Activated CD4-positive, CD25-positive, alpha-beta regulatory T cell treated with anti-CD3 and anti-CD28 coated beads, Interleukin-2, amount 50 U/mL, for 72 hours (primary cell): Measurements from ENCODE around the gene RASSF7.

Source experiments
- DNase-seq: peaks from one replicate; pipeline ENCODE4 v3.0.0; 2021

Gene RASSF7

DNA sequence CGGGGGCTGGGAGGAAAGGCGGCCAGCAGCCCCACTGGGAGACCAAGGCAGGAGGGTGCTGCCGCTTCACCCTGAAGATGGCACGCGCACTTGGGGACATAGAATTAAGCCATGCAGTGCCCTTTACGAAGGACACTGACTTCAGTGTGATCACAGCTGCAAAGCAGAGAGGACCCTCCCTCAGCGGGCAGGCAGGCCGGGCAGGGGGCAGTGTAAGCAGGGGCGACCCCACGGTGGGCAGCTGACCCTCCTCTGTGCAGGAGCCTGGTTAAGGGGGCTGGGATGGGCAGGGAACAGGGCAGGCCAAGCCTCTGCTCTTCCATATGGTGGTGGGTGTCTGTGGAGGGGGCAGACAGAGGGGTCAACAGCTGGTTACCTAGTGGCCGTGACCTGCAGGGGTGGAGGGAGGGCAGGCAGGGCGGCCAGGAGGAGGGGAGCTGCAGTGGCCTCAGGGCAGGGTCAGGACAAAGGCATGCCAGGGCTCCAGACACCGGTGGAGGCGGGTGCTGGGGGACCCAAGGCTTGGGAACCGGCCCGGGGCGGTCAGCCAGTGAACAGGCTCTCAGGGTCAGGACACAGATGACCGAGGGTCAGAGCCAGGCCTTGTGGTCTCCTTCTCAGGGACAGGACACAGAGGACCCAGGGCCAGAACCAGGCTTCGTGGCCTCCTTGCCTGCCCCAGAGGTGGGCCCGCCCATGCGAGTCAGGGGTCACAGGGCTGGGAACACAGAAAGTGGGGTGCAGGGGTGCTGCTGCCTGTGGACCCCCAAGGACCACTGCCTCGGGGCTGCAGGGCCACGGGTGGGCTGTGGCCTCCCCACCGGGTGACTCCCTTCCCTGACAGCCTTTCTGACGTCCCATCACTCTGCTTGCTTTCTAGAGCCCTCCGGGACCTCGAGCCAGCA is 7.4 kb upstream of the RASSF7 start:
- DNase-seq = no peak

DNA sequence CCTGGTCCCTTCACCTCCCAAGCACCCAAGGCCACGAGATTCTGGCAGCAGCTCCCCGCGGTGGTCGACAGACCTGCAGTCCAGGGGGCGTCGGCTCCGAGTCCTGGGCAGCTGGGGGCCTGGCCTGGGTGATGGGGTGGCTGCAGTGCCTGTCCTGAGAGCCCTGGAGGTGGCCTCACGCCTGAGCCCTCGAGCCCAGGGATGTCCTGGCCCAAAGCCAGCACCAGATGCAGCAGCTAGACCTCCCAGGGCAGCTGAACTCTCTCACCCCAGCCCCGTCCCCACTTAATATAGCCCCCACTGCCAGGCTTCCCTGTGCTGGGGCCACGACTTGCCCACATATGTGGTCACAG is 6.8 kb upstream of the RASSF7 start:
- DNase-seq = no peak

DNA sequence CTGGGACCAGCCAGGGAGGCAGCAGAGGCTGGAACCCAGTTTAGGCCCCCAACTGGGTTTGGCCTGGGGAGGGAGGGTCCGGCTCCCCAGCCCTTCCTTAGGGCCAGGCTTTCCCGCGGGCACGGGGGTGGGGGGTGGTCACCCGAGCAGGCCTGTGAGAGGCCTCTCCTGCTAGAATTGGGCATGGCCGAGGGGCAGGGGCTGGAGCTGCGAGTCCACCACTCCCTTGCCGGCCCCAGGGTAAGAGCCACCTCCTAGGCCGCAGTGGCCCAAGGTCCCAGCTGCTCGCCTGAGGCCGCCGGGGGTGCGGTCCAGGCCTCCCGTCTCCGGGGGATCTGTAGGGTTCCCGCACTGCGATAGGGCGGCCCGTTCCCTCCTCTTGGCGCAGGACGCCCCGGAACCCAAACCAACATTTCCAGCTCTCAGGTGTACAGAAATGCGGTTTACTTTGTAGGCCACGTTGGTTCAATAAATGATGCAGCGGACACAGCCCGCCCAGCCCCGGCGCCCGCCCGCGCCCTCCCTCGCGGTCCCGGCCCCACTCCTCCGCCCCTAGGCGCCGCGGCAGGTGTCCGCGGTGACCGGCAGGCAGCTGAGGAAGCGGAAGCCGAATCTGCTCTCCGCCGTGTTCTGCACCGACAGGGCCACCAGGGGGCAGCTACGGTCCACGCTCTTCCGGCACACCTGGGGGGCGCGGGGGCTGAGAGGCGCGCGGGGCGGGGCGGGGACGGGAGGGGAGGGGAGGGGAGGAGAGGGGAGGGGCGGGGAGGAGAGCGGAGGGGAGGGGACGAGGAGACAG is 6.1 kb upstream of the RASSF7 start:
- peak; percentile 74 for DNase-seq

DNA sequence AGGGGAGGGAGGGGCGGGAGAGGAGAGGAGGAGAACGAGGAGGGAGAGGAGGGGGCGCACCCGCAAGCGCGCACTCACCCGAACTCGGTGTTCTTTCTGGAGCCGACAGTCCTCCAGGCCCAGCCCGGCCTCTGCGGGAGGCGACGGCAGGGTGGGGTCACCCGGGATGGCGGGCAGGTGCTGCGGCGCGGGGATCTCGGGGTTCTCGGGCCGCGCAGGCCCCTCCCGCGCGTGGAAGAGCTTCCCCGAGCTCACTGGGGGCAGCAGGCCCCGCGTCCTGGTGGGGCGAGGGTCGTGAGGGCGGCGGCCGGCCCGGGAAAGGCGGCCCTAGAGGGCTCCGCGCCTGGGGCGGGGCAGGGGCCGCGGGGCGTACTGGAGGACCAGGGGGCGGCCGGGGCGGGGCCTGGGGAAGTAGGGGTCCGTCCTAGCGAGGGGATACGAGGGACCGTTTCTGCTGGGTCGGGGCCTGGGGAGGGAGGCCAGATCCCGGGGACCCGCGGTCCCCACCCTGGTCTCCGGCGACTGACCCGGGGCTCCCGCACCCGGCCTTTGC is 5.5 kb upstream of the RASSF7 start:
- DNase-seq = no peak

DNA sequence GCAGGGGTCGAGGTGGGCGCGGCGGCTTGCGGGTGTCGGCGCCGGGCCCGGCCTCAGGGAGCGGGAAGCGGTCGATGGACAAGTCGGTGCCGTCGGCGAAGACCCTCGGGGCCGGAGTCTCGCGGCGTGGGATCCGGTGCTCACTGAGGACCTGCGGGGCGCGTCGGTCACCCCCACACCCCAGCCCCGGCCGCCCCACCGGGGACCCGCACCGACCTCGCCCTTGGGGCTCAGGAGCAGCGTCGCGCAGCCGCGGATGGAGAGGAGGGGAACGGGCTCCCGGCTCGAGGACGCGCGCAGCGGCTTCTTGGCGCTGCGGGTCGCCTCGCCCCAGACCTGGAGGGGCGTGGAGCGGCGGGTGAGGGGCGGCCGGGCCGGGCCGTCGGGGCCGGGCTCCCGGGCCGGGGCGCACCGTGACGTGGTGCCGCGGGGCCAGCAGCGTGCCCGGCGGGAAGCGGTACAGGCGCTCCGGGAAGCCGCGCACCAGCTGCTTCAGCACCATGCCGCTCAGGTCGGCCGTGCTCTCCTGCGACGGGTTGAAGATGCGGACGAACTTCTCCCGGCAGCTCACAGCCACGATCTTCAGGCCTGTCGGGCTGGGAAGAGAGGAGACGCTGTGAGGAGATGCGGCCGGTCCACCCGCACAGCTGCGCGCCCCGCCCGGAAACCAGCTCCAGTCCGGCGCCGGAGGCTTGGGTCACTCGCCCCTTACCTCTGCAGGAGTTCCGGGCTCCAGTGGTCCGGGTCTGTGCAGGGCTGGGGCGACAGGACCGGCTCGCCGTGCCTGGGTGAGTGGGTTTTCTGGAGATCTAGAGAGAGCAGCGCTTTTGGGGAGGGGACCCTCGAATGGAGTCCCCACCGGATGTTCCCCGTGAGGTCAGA is 4.7 kb upstream of the RASSF7 start:
- no peak for DNase-seq

DNA sequence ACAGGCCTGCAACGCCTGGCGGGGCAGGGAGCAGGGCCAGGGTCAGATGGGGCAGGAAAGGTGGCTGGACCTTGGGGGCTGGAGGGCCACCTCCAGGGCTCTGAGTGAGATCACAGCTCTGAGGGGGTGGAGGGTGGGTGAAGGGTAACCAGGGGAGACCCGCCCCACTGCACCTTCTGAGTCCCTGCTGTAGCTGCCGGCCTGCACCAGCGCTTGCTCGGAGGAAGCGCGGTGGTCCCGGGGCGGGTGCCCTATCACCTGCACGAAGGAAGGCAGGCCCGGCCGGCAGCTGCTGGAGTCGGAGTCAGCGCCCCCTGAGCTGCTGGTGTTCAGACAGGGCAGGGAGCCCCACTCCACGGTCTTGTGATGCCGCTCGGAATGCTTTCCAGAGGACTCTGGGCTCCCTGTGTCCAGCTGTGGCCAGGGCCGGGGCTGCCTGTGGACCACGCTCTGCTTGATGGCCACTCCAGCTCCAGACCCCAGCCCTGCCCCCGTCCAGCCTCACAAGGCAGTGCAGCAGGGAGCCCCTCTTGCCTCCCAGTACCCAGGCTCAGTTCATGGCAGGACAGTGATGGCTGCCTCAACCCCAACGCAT is 4.0 kb upstream of the RASSF7 start:
- no peak for DNase-seq

DNA sequence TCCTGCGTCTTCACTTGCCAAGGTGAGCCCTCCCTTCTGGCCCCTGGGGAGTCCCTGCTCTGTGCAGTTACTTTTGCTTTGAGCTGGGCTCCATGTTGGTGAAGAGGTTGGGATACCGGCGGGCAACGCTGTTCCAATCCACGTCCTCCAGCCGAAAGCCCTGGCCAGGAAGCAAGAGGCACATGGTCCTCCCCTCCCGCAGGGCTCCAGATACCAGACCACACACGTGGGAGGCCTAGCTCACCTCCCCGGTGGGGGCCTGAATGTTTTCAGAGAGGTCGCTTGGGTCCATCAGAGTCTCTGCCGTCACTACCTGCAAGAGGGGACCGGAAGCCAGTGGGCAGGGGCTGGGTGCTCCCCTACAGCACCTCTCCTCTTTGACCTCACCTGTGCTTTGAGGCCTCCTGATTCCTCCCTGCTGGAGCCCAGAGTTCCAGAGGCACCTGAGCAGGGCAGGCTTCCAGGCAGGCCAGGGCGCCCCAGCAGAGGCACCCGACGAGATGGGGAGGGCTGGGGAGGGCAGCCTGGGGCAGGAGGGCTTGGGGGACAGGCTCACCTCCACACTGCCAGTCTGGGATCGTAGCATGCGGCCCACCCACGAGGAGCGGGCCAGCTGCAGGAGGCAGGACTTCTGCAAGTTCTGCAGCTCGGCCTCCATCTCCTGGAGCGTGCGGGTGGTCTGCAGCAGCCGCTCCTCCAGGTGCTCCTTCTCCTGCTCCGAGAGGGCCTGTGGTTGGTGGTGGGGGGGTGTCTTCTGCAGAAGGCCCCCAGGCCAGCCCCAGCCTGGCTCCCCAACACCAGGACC is 3.2 kb upstream of the RASSF7 start:
- no peak for DNase-seq

DNA sequence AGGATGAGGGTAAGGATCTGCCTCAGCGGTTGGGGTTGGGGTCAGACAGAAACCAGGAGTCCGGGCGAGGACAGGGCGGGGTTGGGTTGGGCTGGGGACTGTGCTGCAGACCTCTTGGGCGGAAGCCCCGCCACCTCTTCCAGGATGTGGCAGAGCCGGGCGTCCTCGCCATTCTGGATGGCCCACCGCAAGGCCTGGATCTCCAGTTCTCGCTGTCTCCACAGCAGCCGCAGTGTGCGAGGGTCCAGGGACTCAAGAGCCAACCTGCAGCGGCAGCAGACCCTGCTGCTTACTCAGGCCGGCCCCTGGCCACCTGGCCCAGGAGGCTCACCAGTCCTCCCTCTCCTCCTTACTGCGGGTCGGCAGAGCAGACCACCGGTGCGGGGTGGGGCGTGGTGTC is 2.3 kb upstream of the RASSF7 start:
- no peak for DNase-seq

DNA sequence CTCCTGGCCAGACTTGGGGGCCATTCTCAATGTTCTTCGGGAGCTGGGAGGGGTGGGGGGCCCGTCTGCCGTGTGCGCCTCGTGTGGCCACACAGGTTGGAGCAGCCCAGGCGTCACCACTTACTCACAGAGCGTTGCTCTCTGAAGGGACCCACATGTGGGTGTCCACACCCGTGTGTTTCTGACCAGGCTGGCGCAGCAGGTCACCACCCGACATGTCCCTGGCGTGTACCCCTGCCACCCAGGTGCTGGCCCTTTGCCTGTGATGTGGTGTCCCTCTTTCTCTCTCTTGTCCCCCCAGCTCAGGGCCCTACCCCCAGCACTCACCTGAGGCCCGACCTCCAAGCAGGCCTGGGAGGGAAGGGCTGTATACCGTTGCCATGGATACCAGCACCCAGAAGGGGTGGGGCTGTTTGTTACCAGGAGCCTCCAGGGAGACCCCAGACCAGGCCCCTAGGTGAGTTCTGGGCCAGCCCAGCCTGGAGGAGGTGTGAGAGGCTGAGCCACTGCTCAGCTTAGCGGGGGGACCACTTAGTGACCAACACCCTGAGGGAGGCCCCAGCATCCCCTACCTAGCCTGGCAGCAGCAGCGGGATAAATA is 1.6 kb upstream of the RASSF7 start:
- DNase-seq = no peak

DNA sequence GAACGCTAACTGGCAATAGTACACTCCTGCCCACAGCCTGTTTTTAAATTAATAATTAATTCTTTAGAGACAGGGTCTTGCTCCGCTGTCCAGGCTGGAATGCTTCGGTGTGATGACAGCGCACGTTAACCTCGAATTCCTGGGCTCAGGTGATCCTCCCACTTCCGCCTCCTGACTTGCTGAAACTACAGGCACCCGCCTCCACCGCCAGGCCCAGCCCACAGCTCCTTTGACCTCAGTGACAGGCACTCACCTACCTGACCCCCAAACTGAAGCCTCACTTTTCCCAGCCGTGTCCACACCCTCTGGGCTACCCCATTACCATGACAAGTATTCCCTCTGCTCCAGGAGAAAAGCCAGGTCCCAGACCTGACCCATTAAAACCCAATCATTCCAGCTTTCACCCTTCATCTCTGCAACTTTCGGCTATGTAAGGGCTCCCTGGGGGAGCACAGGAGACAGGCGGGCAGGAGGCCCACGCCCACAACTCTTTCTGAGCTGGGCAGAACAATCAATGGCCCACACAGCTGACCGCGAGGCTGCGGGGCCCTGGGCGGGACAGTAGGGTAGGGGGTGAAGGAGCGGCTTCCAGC is 962 bp upstream of the RASSF7 start:
- no peak for DNase-seq

DNA sequence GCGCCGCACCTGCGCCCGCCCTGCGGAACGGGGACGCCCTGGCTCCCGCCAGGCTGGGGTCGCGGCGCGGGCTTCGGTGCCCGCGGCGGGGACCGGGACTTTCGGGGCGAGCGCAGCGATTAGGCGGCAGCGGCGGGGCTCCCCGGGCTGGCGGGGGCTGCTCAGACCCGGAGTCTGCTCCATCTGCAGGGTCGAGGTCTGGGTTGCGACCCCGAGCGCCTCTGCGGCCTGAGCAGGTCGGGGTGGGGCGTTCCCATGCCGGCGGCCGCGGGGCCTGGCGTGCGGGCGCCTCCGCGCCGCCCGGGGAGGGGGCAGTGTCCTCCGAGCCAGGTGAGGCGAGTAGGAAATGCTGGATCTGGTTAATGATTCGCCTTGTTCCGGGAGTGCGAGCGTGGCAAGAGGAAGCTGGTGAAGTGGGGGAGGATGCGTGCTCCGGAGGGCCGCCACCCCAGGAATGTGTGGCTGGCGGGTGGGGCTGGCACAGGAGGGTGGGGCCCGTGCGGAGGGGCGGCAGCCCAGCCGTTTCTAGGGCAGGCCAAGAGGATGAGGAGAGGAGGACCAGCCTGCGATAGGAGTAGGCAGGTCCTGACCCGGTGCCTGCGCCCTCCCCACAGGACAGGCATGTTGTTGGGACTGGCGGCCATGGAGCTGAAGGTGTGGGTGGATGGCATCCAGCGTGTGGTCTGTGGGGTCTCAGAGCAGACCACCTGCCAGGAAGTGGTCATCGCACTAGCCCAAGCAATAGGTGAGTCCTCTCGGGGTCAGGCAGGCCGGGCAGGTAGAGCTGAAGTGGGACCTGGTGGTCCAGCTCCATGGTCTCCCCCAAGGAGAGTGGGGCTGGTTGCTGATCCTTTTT is 606 bp downstream of the RASSF7 start:
- DNase-seq = no peak

DNA sequence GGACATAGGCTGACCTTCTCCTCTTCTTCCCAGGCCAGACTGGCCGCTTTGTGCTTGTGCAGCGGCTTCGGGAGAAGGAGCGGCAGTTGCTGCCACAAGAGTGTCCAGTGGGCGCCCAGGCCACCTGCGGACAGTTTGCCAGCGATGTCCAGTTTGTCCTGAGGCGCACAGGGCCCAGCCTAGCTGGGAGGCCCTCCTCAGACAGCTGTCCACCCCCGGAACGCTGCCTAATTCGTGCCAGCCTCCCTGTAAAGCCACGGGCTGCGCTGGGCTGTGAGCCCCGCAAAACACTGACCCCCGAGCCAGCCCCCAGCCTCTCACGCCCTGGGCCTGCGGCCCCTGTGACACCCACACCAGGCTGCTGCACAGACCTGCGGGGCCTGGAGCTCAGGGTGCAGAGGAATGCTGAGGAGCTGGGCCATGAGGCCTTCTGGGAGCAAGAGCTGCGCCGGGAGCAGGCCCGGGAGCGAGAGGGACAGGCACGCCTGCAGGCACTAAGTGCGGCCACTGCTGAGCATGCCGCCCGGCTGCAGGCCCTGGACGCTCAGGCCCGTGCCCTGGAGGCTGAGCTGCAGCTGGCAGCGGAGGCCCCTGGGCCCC is 1.4 kb downstream of the RASSF7 start:
- no peak for DNase-seq

DNA sequence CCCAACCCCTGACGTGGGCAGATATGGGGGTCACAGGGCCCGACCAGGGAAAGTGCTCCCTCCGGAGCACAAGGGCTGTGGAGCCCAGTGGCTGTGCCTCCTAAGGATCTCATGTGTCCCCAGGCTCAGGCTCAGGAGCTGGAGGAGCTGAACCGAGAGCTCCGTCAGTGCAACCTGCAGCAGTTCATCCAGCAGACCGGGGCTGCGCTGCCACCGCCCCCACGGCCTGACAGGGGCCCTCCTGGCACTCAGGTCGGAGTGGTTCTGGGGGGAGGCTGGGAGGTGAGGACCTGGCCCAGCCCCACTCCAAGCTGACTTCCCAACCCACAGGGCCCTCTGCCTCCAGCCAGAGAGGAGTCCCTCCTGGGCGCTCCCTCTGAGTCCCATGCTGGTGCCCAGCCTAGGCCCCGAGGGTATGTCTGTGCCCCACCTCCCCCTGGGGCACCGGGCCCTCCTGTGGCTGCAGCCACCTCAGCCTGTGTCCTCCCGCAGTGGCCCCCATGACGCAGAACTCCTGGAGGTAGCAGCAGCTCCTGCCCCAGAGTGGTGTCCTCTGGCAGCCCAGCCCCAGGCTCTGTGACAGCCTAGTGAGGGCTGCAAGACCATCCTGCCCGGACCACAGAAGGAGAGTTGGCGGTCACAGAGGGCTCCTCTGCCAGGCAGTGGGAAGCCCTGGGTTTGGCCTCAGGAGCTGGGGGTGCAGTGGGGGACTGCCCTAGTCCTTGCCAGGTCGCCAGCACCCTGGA is 2.5 kb downstream of the RASSF7 start:
- no peak for DNase-seq

DNA sequence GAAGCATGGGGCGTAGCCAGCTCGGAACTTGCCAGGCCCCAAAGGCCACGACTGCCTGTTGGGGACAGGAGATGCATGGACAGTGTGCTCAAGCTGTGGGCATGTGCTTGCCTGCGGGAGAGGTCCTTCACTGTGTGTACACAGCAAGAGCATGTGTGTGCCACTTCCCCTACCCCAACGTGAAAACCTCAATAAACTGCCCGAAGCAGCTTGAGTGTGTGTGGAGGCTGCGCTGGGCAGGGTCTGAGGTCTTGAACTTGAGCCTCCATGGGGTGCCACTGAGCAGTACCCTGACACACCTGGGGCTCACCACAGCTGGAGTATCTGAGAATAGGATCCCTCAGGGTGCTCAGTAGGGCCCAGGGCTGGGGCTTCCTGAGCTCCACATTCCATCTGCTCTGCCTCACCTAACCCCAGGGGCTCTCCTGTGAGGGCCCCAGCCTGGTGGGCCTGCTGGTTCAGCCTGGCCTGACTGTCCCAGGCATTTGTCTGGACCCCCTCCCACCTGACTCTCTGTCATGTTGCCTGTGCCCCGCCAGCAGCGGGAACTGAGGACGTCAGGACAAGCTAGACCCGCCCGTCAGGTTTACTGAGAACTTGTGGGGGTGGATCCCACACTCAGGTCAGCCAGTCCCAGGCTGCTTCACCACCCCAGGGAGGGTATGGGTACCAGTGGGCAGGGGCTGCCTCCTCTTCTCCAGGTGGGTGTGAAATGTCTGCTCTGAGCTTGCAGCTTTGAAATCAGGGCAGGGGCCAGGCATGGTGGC is 3.2 kb downstream of the RASSF7 start:
- DNase-seq = no peak

DNA sequence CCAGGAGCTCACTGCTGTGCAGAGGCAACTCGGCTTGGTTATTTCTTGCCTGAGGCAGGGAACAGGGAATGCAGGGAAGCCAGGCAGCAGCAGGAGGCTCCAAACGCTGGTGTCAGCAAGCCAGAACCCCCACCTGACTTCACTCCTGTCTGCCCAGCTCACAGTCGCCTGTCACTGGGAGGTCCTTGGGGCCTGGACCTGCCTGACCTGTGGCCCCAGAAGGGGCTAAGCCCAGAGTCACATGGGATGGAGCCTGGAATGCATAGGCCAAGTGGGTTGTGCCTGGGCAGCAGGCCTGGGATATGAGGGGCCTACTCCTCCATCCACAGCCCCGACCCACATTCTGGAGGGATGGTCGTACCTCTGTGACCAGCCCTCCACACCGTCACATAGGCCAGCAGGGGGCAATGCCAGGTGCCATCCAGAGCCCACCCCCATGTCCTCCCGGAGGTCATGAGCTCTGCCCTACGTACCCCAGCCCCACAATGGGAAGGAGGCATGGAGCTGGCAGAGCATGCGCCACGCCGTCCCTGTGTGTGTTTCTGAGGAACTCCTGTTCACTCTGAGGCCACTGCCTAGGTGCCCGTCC is 5.2 kb downstream of the RASSF7 start:
- DNase-seq = no peak

DNA sequence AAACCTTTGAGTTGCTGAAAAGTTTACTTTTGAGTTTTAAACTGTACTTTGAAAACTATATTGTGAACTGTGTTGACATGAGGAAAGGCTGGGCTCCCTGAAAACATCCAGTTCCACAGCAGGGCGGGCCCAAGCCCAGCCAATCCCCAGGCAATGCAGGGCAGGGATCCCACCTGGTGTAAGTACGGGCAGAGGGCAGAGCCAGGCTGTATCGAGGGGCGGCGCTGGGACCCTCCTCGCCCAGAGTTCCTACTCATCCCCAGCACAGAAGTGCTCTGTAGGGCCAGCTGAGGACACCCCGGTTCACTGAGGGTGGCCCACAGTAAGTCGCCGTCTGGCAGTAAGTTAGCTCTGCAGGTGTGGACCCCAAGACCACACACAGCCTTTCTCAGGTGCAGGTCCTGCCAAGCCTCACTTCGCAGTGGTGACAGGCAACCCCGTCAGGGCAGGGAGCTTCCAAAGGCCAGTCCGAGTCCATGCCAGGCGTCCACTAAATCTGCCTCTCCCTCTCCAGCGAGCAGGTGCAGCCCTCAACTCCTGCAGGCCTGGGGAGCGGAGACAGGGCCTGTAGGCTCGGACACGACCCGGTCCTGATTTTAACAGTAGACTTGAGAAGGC is 6.3 kb downstream of the RASSF7 start:
- no peak for DNase-seq
